Activated CD8-positive, alpha-beta T cell treated with anti-CD3 and anti-CD28 coated beads for 36 hours (primary cell): ENCODE data around the gene HACE1. TPM values are rescaled to one million over a fixed set of nuclear protein-coding genes. Genes with fewer than 3 reads are reported as not detected.
A peak's percentile ranks its signal among the peaks of the same experiment; 100 is the strongest.

Experiments
- ATAC-seq: fragments of 200-7000 bp; cut with Tn5 transposase; one replicate; pipeline ENCODE4 v1.10.0; 2021; ENCODE audit warnings: mild to moderate bottlenecking, moderate library complexity
- CTCF ChIA-PET: fragments of 350-600 bp; sonication (Branson Sonifier 250); formaldehyde crosslinking; loops from one replicate; lab custom pipeline; 2021; ENCODE audit warnings: antibody characterized with exemption; lab: Charles Lee
- POLR2A ChIA-PET: fragments of 350-600 bp; sonication (Branson Sonifier 250); formaldehyde crosslinking; loops from one replicate; lab custom pipeline; 2021; ENCODE audit warnings: antibody characterized with exemption; lab: Charles Lee
- DNase-seq: peaks from one replicate; pipeline ENCODE4 v3.0.0-alpha.2; 2020
- H3K27ac Mint-ChIP-seq: one replicate; pipeline ENCODE4 v1.8.0; 2021; ENCODE audit warnings: mild to moderate bottlenecking, mixed read lengths
- H3K27me3 Mint-ChIP-seq: one replicate; pipeline ENCODE4 v1.8.0; 2021; ENCODE audit warnings: mixed read lengths
- H3K36me3 Mint-ChIP-seq: one replicate; pipeline ENCODE4 v1.8.0; 2021; ENCODE audit warnings: low read depth, mixed read lengths
- H3K4me1 Mint-ChIP-seq: one replicate; pipeline ENCODE4 v1.8.0; 2021; ENCODE audit warnings: low read depth, mixed read lengths
- H3K4me3 Mint-ChIP-seq: one replicate; pipeline ENCODE4 v1.8.0; 2021; ENCODE audit warnings: mild to moderate bottlenecking, moderate library complexity, mixed read lengths
- H3K9me3 Mint-ChIP-seq: one replicate; pipeline ENCODE4 v1.8.0; 2021; ENCODE audit warnings: mixed read lengths
- intact Hi-C: fragments of 100-400 bp; cut with micrococcal nuclease; formaldehyde crosslinking; loops from one replicate; pipeline ENCODE4 v1.10.0; 2022
- total RNA-seq, 2 experiments: library from RNA; stranded (reverse); gene quantifications; one replicate each; pipeline ENCODE4 v1.2.3, GENCODE V29; 2021
- TF ChIP-seq, protein P1 (sequence below): fragments of 200-600 bp; IDR thresholded peaks from one replicate; pipeline ENCODE4 v1.8.0; 2022; ENCODE audit warnings: antibody characterized with exemption, mild to moderate bottlenecking

HACE1 gene
- total RNA-seq, 2 experiments from 2014 or later, result 14.5 to 17.5 TPM

DNA sequence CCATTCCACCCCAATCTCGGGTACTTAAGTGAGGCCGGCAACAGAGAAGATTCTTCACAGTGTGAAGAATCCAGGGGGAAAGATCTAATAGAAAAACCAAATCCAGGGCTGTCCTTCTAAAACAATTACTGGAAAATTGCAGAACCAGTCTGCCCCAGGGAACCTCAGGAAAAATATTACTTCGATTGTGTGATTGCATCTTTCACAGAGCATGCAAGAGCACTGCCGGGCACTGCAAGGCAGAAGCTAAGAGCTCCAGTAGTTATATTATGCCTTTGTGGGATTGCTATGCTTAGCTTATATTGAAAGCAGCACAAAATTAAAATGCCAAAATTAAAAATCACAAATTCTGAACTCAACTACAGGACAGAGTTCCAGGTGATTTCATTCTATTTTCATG lies 175.9 kb downstream of the HACE1 start:
- ATAC-seq (no peak), DNase-seq (no peak)
- no peaks in the 10 kb centered on the region for H3K36me3 Mint-ChIP-seq
- no peak overlapping the region for H3K4me3 Mint-ChIP-seq
- ChIA-PET POLR2A (no interaction called here), CTCF (interaction anchor here (0.6 to 1.8 kb wide), 16 partner anchors 15 to 396 kb away, joined by 3 to 13 read pairs (median 4); no protein-coding TSS in a partner anchor)
- no peaks in the 10 kb centered on the region for H3K27me3 Mint-ChIP-seq
- H3K4me1 Mint-ChIP-seq, result peaks cover 8% of the 10 kb centered on the region
- H3K9me3 Mint-ChIP-seq, result no peaks in the 10 kb centered on the region
- intact Hi-C loops, result loop anchor here (1.0 kb wide), 1 partner anchor 87 kb away; no protein-coding TSS in a partner anchor
- TF ChIP-seq, protein P1, sequence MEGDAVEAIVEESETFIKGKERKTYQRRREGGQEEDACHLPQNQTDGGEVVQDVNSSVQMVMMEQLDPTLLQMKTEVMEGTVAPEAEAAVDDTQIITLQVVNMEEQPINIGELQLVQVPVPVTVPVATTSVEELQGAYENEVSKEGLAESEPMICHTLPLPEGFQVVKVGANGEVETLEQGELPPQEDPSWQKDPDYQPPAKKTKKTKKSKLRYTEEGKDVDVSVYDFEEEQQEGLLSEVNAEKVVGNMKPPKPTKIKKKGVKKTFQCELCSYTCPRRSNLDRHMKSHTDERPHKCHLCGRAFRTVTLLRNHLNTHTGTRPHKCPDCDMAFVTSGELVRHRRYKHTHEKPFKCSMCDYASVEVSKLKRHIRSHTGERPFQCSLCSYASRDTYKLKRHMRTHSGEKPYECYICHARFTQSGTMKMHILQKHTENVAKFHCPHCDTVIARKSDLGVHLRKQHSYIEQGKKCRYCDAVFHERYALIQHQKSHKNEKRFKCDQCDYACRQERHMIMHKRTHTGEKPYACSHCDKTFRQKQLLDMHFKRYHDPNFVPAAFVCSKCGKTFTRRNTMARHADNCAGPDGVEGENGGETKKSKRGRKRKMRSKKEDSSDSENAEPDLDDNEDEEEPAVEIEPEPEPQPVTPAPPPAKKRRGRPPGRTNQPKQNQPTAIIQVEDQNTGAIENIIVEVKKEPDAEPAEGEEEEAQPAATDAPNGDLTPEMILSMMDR, result no peak
- H3K27ac Mint-ChIP-seq, result no peak overlapping the region

DNA sequence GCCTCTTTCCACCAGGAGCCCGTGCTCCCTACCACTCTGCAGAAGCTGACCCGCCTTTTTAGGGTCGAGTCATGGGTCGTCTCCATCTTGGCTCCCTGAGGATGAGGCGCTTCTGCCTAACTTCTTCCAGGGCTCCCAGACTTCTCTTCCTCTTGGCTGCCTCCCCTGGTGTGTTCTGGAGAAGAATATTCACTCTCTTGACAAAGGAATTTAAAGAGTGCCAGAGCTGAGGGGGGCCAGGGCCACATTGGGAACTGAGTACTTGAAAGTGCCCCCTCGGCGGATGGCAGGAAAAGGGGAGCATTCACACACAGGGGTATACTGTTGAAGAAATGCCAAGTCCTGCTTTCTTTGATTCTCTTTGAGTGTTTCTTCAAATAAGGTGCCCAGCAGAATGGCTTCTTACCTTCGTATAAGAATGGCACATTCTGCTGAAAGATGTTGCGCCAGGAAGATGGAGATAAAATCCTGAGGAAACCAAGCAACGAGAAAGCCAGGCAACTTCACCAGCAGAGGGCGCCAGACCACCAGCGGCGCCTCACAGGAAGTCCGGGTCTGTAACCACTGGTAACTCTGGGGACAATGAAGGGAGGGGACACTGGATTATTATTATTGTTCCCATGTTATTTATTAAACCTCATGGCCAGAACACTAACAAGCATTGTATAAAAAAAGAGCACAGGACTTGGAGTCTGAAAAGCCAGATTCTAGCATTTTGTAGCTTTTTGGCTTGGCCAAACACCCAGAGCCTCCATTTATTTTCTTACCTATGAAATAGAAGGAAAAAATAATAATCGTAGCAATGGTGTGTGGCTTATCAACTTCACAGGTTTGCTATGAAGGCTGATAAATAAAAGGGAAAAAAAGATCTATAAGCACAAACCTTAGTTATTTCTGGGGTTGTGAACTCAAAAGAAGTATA lies 176.7 kb downstream of the HACE1 start:
- ATAC-seq (peak; percentile 69), DNase-seq (peak; percentile 82)
- Mint-ChIP-seq H3K4me3 (no peak overlapping the region), H3K36me3 (no peaks in the 10 kb centered on the region), H3K4me1 (peaks cover 3% of the 10 kb centered on the region), H3K27ac (no peak overlapping the region), H3K27me3 (no peaks in the 10 kb centered on the region), H3K9me3 (no peaks in the 10 kb centered on the region)
- ChIA-PET POLR2A (no interaction called here), CTCF (interaction anchor here (0.6 to 1.8 kb wide), 19 partner anchors 15 to 397 kb away, joined by 3 to 13 read pairs (median 4); no protein-coding TSS in a partner anchor)
- intact Hi-C loops, result loop anchor here (1.0 kb wide), 1 partner anchor 88 kb away; no protein-coding TSS in a partner anchor
- TF ChIP-seq, protein P1, result peak; percentile 92

DNA sequence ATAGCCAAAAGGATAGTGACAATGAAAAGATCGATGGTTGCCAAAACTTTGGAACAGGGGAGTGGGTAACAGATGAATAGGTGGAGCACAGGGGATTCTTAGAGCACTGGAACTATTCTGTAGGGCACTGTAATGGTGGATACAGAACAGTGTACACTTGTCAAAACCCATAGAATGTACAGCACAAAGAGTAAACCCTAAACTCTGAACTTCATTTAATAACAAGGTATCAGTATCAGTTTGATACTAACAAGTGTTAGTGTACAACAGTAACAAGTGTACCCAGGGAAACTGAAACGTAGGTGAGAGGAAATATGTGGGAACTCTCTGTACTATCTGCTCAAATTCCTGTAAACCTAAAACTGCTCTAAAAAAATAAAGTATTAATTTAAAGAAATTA lies 179.2 kb downstream of the HACE1 start:
- CTCF ChIA-PET, result interaction anchor here (0.8 to 1.6 kb wide), 2 partner anchors 22 to 409 kb away, joined by 3 read pairs; no protein-coding TSS in a partner anchor
- no peak overlapping the region for H3K4me3 Mint-ChIP-seq
- H3K27me3 Mint-ChIP-seq, result no peaks in the 10 kb centered on the region

DNA sequence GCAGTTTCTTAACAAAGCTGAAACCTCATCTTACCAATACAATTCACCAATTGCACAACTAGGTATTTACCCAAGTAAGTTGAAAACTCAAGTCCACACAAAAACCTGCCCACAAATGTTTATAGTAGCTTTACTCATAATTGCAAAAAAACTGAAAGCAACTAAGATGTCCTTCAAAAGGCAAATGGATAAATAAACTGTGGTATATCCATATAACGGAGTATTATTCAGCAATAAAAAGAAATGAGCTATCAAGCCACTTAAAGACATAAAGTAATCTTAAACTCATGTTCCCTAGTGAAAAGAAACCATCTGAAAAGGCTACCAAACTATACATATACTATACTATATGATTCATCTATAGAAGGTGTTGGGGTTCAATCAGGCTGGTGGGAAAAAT lies 179.7 kb downstream of the HACE1 start:
- H3K4me3 Mint-ChIP-seq, result no peak overlapping the region
- H3K9me3 Mint-ChIP-seq, result peaks cover 4% of the 10 kb centered on the region
- H3K27ac Mint-ChIP-seq, result no peak overlapping the region
- no peak for ATAC-seq
- H3K4me1 Mint-ChIP-seq, result peaks cover 3% of the 10 kb centered on the region
- intact Hi-C loops, result no loop called here
- ChIA-PET CTCF (interaction anchor here (0.7 to 0.8 kb wide), 2 partner anchors 91 to 410 kb away, joined by 3 read pairs; no protein-coding TSS in a partner anchor), POLR2A (interaction anchor here (0.6 kb wide), 1 partner anchor 36 kb away, joined by 3 read pairs; no protein-coding TSS in a partner anchor)
- H3K27me3 Mint-ChIP-seq, result no peaks in the 10 kb centered on the region
- H3K36me3 Mint-ChIP-seq, result no peaks in the 10 kb centered on the region
- TF ChIP-seq, protein P1, result no peak
- DNase-seq, result no peak

More for the DNA sequence above, 179.2 kb downstream of the HACE1 start:
- DNase-seq (no peak), ATAC-seq (no peak)
- H3K36me3 Mint-ChIP-seq, result no peaks in the 10 kb centered on the region
- H3K9me3 Mint-ChIP-seq, result peaks cover 2% of the 10 kb centered on the region
- POLR2A ChIA-PET, result no interaction called here
- H3K4me1 Mint-ChIP-seq, result peaks cover 3% of the 10 kb centered on the region
- intact Hi-C loops, result no loop called here
- TF ChIP-seq, protein P1, result no peak
- no peak overlapping the region for H3K27ac Mint-ChIP-seq

Other genes starting within 250 kb of the HACE1 start
- not detected for gene LIN28B, start 97.2 kb upstream of the HACE1 start, total RNA-seq